ENCODE measurements around the gene TAGLN. TPM values are rescaled to one million over a fixed set of nuclear protein-coding genes. Genes with fewer than 3 reads are reported as not detected.

The TAGLN gene
- total RNA-seq, 1 experiment from 2014 or later: 6.6 TPM

GRCh38 chr11:117175104-117175503, 24.1 kb upstream of the TAGLN start:
- Mint-ChIP-seq H3K27ac (ENCODE audit: unreplicated experiment) (no peak overlapping the region), H3K36me3 (ENCODE audit: insufficient read depth, unreplicated experiment) (peaks cover 30% of the 10 kb centered on the region), H3K4me3 (ENCODE audit: low read depth, unreplicated experiment) (no peak overlapping the region), H3K27me3 (ENCODE audit: unreplicated experiment) (no peaks in the 10 kb centered on the region), H3K9me3 (ENCODE audit: low read depth, unreplicated experiment) (no peaks in the 10 kb centered on the region), H3K4me1 (ENCODE audit: low read depth, unreplicated experiment) (peaks cover 7% of the 10 kb centered on the region)
- DNase-seq: no peak
- TF ChIP-seq, protein P1, sequence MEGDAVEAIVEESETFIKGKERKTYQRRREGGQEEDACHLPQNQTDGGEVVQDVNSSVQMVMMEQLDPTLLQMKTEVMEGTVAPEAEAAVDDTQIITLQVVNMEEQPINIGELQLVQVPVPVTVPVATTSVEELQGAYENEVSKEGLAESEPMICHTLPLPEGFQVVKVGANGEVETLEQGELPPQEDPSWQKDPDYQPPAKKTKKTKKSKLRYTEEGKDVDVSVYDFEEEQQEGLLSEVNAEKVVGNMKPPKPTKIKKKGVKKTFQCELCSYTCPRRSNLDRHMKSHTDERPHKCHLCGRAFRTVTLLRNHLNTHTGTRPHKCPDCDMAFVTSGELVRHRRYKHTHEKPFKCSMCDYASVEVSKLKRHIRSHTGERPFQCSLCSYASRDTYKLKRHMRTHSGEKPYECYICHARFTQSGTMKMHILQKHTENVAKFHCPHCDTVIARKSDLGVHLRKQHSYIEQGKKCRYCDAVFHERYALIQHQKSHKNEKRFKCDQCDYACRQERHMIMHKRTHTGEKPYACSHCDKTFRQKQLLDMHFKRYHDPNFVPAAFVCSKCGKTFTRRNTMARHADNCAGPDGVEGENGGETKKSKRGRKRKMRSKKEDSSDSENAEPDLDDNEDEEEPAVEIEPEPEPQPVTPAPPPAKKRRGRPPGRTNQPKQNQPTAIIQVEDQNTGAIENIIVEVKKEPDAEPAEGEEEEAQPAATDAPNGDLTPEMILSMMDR (IDR thresholded peaks at IDR 0.05; ENCODE audit: unreplicated experiment): no peak
- BruUV-seq (replicated peaks): no TSS peak
- intact Hi-C loops (cut with micrococcal nuclease; ENCODE audit: unreplicated experiment): no loop called here
- CTCF ChIA-PET: no interaction called here

- intact Hi-C loops (cut with micrococcal nuclease; ENCODE audit: unreplicated experiment): no loop called here
- no TSS peak for BruUV-seq (replicated peaks)
- Mint-ChIP-seq H3K4me3 (ENCODE audit: low read depth, unreplicated experiment) (no peak overlapping the region), H3K36me3 (ENCODE audit: insufficient read depth, unreplicated experiment) (peaks cover 30% of the 10 kb centered on the region), H3K27ac (ENCODE audit: unreplicated experiment) (no peak overlapping the region), H3K9me3 (ENCODE audit: low read depth, unreplicated experiment) (no peaks in the 10 kb centered on the region), H3K27me3 (ENCODE audit: unreplicated experiment) (no peaks in the 10 kb centered on the region), H3K4me1 (ENCODE audit: low read depth, unreplicated experiment) (peaks cover 7% of the 10 kb centered on the region)
- TF ChIP-seq, protein P1 (IDR thresholded peaks at IDR 0.05; ENCODE audit: unreplicated experiment): no peak
- no peak for DNase-seq
- CTCF ChIA-PET: no interaction called here
Measured at GRCh38 chr11:117175781-117176180, 23.4 kb upstream of the TAGLN start.

- Mint-ChIP-seq H3K4me3 (ENCODE audit: low read depth, unreplicated experiment) (no peak overlapping the region), H3K27ac (ENCODE audit: unreplicated experiment) (no peak overlapping the region), H3K9me3 (ENCODE audit: low read depth, unreplicated experiment) (no peaks in the 10 kb centered on the region), H3K4me1 (ENCODE audit: low read depth, unreplicated experiment) (peaks cover 7% of the 10 kb centered on the region), H3K36me3 (ENCODE audit: insufficient read depth, unreplicated experiment) (peaks cover 30% of the 10 kb centered on the region), H3K27me3 (ENCODE audit: unreplicated experiment) (no peaks in the 10 kb centered on the region)
- TF ChIP-seq, protein P1 (IDR thresholded peaks at IDR 0.05; ENCODE audit: unreplicated experiment): no peak
- no TSS peak for BruUV-seq (replicated peaks)
- CTCF ChIA-PET: no interaction called here
- intact Hi-C loops (cut with micrococcal nuclease; ENCODE audit: unreplicated experiment): no loop called here
- no peak for DNase-seq
Measured at GRCh38 chr11:117176186-117176585, 23.0 kb upstream of the TAGLN start.

- no peak for DNase-seq
- TF ChIP-seq, protein P1 (IDR thresholded peaks at IDR 0.05; ENCODE audit: unreplicated experiment): no peak
- H3K27me3 Mint-ChIP-seq (ENCODE audit: unreplicated experiment): no peaks in the 10 kb centered on the region
- peak overlapping the region; percentile 54 for H3K27ac Mint-ChIP-seq (ENCODE audit: unreplicated experiment)
- H3K36me3 Mint-ChIP-seq (ENCODE audit: insufficient read depth, unreplicated experiment): peaks cover 27% of the 10 kb centered on the region
- BruUV-seq (replicated peaks): no TSS peak
- peaks cover 7% of the 10 kb centered on the region for H3K4me1 Mint-ChIP-seq (ENCODE audit: low read depth, unreplicated experiment)
- CTCF ChIA-PET: interaction anchor here (0.8 kb wide), 1 partner anchor 10 kb away, joined by 3 read pairs; no protein-coding TSS in a partner anchor
- peak overlapping the region; percentile 79 for H3K4me3 Mint-ChIP-seq (ENCODE audit: low read depth, unreplicated experiment)
- no peaks in the 10 kb centered on the region for H3K9me3 Mint-ChIP-seq (ENCODE audit: low read depth, unreplicated experiment)
- intact Hi-C loops (cut with micrococcal nuclease; ENCODE audit: unreplicated experiment): no loop called here
Measured at GRCh38 chr11:117177534-117178209, 21.5 kb upstream of the TAGLN start.
